Gastroesophageal sphincter (tissue), 3 donors: ENCODE measurements around the gene OSBPL1A.

Source experiments
- POLR2A ChIP-seq, 2 donors: fragments of 450-650 bp; IDR thresholded peaks; one replicate each; pipeline ENCODE4 v1.6.1; 2017; ENCODE audit warnings: antibody characterized with exemption in 2 of 2, mild to moderate bottlenecking in 2 of 2, moderate library complexity in 1 of 2
- TF ChIP-seq, protein P1 (sequence below), 4 experiments: fragments of 200-600 bp in 2 of 4; fragments of 450-650 bp in 2 of 4; sonication (generic) in 1 of 4; IDR thresholded peaks; one replicate each; pipeline ENCODE4 v1.5.1; 2017 to 2019; ENCODE audit warnings: antibody characterized with exemption in 4 of 4, mild to moderate bottlenecking in 2 of 4, moderate library complexity in 2 of 4

DNA sequence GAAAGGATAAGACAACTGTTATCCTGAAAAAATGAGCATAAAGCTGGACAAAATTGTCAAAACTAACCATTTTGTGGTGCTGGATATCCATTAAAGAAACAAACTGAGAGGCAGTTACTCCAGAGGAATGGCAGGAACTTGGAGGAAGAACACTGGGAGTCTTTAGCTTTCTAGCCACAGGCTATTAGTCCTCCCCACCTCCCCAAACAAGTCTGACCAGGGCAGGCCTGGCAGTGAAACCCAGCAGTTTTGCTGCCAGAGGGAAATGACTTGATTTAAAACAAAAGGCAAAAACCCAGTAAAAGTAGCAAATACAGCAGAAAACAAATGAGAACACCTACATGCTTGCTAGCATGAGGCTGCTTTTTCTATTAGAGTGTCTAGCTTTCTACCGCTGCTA lies 34.9 kb downstream of the OSBPL1A start:
- no peak for TF ChIP-seq POLR2A (IDR thresholded peaks at IDR 0.05)
- TF ChIP-seq, protein P1, sequence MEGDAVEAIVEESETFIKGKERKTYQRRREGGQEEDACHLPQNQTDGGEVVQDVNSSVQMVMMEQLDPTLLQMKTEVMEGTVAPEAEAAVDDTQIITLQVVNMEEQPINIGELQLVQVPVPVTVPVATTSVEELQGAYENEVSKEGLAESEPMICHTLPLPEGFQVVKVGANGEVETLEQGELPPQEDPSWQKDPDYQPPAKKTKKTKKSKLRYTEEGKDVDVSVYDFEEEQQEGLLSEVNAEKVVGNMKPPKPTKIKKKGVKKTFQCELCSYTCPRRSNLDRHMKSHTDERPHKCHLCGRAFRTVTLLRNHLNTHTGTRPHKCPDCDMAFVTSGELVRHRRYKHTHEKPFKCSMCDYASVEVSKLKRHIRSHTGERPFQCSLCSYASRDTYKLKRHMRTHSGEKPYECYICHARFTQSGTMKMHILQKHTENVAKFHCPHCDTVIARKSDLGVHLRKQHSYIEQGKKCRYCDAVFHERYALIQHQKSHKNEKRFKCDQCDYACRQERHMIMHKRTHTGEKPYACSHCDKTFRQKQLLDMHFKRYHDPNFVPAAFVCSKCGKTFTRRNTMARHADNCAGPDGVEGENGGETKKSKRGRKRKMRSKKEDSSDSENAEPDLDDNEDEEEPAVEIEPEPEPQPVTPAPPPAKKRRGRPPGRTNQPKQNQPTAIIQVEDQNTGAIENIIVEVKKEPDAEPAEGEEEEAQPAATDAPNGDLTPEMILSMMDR (IDR thresholded peaks at IDR 0.05), result no peak
